22Rv1 (cell line): ENCODE data around the gene TEKT2.

ENCODE experiments used
- H3K27ac ChIP-seq: fragments of 450-650 bp; 2 replicates; pipeline ENCODE4 v1.5.1; 2017
- ZFX ChIP-seq: fragments of 450-650 bp; IDR thresholded peaks from 2 replicates; pipeline ENCODE4 v1.6.1; 2017; ENCODE audit warnings: antibody characterized with exemption, borderline replicate concordance
- TF ChIP-seq, protein P1 (sequence below): fragments of 450-650 bp; IDR thresholded peaks from 2 replicates; pipeline ENCODE4 v1.5.1; 2017; ENCODE audit warnings: mild to moderate bottlenecking

TEKT2 gene, protein sequence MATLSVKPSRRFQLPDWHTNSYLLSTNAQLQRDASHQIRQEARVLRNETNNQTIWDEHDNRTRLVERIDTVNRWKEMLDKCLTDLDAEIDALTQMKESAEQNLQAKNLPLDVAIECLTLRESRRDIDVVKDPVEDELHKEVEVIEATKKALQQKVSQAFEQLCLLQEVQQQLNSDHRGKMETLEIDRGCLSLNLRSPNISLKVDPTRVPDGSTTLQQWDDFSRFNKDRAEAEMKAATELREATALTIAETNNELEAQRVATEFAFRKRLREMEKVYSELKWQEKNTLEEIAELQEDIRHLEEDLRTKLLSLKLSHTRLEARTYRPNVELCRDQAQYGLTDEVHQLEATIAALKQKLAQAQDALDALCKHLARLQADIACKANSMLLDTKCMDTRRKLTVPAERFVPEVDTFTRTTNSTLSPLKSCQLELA

DNA sequence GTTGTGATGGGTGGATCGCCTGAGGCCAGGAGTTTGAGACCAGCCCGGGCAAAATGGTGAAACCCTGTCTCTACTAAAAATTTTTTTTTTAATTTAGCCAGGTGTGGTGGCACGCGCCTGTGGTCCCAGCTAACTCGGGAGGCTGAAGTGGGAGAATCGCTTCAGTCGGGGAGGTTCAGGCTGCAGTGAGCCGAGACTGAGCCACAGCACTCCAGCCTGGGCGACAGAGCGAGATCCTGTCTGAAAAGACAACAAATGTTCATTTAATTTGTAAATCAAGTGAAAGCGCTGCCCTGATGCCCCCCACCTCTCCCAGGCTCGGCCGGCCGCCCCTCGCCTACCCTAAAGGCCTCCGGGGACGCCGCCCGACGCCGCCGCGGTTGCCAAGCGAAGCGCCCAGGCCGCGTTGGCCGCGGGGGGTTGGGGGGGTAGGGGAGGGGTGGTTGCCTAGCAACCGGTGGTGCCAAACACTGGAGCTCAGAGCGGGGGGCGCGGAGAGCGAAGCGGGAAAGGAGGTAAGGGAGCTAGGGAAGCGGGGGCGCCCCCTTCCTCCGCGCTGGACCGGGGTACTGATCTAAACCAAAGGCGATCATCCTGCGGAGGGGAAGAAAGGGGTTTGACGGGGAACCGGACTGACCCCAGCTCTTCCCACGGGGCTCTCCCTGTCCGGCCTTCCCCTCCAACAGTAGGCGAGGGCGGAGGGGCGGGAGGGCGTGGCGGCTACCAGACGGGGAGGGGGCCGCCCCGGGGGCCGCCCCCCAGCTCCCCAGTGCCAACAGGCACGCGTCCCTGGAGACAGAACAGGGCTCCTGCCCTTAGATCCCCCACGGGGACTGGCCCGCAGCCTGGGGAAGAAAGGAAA lies at the start of gene TEKT2:
TSS of gene TEKT2 (plus strand) at position 460 of the 862 bp plus-strand sequence. CDS start 828 bp downstream, outside the sequence.
- no peak for TF ChIP-seq ZFX
- TF ChIP-seq, protein P1, sequence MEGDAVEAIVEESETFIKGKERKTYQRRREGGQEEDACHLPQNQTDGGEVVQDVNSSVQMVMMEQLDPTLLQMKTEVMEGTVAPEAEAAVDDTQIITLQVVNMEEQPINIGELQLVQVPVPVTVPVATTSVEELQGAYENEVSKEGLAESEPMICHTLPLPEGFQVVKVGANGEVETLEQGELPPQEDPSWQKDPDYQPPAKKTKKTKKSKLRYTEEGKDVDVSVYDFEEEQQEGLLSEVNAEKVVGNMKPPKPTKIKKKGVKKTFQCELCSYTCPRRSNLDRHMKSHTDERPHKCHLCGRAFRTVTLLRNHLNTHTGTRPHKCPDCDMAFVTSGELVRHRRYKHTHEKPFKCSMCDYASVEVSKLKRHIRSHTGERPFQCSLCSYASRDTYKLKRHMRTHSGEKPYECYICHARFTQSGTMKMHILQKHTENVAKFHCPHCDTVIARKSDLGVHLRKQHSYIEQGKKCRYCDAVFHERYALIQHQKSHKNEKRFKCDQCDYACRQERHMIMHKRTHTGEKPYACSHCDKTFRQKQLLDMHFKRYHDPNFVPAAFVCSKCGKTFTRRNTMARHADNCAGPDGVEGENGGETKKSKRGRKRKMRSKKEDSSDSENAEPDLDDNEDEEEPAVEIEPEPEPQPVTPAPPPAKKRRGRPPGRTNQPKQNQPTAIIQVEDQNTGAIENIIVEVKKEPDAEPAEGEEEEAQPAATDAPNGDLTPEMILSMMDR = no peak
- no peak within 1 kb of the TSS for H3K27ac ChIP-seq

DNA sequence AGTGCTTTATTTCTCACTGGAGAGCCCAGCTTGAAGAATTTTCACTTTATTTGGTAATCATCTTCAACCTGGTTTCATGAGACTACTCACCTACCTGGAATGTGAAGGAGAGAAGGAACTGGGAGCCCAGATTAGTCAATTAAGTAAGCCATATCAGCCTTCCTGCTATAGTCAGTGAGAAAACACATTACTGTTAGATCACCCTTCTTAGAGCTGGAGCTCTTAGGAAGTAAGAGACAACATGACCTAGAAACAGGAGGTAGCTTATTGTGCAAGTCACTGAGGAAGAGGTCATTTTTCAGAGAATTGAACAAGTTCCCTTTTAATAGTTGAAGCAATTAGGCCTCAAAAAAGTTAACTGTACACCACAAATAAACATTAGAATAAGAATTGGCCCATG lies 49.2 kb upstream of the TEKT2 start:
- no peak overlapping the region for H3K27ac ChIP-seq
- no peak for TF ChIP-seq ZFX
- TF ChIP-seq, protein P1 = no peak

DNA sequence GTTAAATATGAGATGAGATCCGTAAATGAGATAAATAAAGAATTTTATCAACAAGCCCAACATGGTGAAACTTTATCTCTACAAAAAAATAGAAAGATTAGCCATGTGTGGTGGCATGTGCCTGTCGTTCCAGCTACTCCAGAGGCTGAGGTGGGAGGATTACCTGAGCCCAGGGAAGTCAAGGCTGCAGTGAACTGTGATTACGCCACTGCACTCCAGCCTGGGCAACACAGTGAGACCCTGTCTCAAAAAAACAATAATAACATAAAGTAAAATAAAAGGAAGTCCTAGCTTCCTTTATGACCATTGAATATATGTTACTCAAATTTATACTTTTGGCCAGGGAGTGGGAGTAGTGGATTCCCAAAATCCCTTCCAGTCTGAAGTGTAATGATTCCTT lies 48.7 kb upstream of the TEKT2 start:
- TF ChIP-seq, protein P1 = no peak
- no peak for TF ChIP-seq ZFX
- no peak overlapping the region for H3K27ac ChIP-seq

DNA sequence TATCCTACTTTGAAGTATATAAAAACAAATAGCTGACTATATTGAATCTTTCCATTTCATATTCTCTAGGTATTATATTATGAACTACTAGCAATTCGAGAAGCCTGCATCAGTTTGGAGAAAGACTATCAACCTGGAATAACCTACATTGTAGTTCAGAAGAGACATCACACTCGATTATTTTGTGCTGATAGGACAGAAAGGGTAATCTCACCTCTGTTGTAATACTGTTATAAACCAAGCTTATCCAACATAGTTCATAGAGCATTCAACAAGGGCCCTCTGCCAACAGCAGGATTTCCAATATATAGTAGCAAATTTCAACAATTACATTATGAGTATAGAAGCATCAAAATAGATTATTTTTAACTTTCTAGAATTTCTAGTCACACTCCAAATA lies 43.7 kb upstream of the TEKT2 start:
- TF ChIP-seq, protein P1 = no peak
- no peak for TF ChIP-seq ZFX
- H3K27ac ChIP-seq = no peak overlapping the region

DNA sequence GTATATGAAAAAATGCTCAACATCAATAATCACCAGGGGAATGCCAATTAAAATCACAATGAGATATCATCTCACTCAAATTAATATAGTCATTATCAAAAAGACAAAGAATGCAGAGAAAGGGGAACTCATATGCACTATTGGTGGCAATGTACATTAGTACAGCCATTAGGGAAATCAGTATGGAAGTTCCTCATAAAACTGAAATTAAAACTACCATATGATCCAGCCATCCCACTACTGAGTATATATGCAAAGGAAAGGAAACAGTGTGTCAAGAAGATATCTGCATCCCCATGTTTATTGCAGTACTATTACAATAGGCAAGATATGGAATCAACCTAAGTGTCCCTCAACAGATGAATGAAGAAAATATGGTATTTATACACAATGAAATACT lies 32.1 kb upstream of the TEKT2 start:
- TF ChIP-seq, protein P1 = no peak
- TF ChIP-seq ZFX = no peak
- no peak overlapping the region for H3K27ac ChIP-seq

DNA sequence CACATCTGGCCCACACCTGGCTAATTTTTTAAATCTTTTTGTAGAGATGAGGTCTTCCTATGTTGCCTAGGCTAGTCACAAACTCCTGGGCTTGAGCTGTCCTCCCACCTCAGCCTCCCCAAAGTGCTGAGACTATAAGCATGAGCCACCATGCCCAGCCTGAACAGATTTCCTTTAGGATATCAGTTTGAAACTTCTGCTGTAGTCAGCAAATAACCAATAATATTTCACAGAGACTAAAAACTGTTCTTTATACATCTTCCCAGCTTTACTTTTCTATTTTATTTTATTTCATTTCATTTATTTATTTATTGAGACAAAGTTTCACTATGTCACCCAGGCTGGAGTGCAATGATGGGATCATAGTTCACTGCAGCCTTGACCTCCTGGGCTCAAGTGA lies 29.9 kb upstream of the TEKT2 start:
- TF ChIP-seq ZFX = no peak
- TF ChIP-seq, protein P1 = no peak
- no peak overlapping the region for H3K27ac ChIP-seq
